ENCODE data around the gene LECT2.

Gene LECT2

DNA sequence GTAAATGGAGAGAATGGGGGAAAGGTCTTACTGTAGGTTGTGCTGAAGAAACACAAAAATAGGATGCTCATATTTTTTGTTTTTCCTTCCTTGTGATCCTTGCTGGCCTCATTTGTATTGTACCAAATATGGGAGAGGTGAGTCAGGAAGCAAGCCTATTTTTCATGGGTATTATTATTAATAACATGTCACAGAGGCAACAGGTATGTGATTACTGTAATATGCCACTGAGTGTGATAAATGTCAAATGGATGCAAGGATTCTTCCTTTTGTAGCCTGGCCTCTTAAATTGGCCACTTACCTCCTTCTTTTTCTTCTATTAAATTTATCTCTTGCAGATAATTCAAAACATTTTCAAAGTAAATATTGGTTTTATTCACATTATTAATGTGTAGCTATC lies 10.2 kb downstream of the LECT2 start:
- no peaks in the 10 kb centered on the region for H3K27me3 ChIP-seq (ENCODE audit: control insufficient read depth, insufficient read depth, low read length, poor library complexity, severe bottlenecking)
- H3K36me3 ChIP-seq (ENCODE audit: control insufficient read depth, insufficient read depth, low read length) = no peaks in the 10 kb centered on the region
- H3K9me3 ChIP-seq (ENCODE audit: control insufficient read depth, low read length) = no peaks in the 10 kb centered on the region
- H3K4me3 ChIP-seq (ENCODE audit: insufficient read depth, low read depth, low read length) = no peak overlapping the region
- no peak overlapping the region for H3K27ac ChIP-seq (ENCODE audit: insufficient read depth, low read depth, low read length, poor library complexity, severe bottlenecking)
- no peaks in the 10 kb centered on the region for H3K4me1 ChIP-seq (ENCODE audit: control insufficient read depth, insufficient read depth, low read length)

DNA sequence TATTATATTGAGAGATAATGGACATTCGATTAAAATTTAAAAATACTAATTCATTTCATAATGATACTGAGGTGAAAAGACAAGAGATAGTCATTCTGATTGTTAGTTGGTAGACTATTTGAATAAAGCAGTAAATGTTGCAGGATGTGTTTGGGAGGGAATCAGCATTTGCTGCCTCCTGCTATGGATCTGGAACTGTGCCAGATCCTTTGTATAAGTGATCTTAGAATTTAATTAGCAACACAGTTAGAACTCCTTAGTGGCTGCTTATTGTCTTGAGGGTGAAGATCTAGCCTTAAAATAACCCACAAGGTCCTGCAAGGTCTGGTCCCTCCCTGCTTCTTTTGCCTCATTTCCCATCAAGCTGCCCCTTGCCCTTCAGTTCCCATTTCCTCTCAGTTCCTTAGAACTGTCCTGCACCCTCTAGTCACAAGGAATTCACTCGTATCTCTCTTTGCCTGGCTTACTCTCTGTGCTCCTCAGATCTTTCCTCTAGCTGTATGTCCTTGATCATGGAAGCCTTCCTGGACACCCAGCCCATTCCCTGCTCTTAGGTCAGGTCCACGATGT lies 12.5 kb downstream of the LECT2 start:
- Histone ChIP-seq H3K4me3 (ENCODE audit: insufficient read depth, low read depth, low read length) (no peak overlapping the region), H3K27me3 (ENCODE audit: control insufficient read depth, insufficient read depth, low read length, poor library complexity, severe bottlenecking) (no peaks in the 10 kb centered on the region), H3K4me1 (ENCODE audit: control insufficient read depth, insufficient read depth, low read length) (no peaks in the 10 kb centered on the region), H3K9me3 (ENCODE audit: control insufficient read depth, low read length) (no peaks in the 10 kb centered on the region), H3K27ac (ENCODE audit: insufficient read depth, low read depth, low read length, poor library complexity, severe bottlenecking) (no peak overlapping the region), H3K36me3 (ENCODE audit: control insufficient read depth, insufficient read depth, low read length) (no peaks in the 10 kb centered on the region)
- 72% methylated on average over 2 of the region's 3 CpGs for WGBS, 2 experiments

- no peaks in the 10 kb centered on the region for H3K4me1 ChIP-seq (ENCODE audit: control insufficient read depth, insufficient read depth, low read length)
- WGBS, 2 experiments = 94 to 97% methylated on average over 2 of the region's 2 CpGs
- no peak overlapping the region for H3K27ac ChIP-seq (ENCODE audit: insufficient read depth, low read depth, low read length, poor library complexity, severe bottlenecking)
- no peaks in the 10 kb centered on the region for H3K36me3 ChIP-seq (ENCODE audit: control insufficient read depth, insufficient read depth, low read length)
- no peaks in the 10 kb centered on the region for H3K9me3 ChIP-seq (ENCODE audit: control insufficient read depth, low read length)
- no peaks in the 10 kb centered on the region for H3K27me3 ChIP-seq (ENCODE audit: control insufficient read depth, insufficient read depth, low read length, poor library complexity, severe bottlenecking)
- no peak overlapping the region for H3K4me3 ChIP-seq (ENCODE audit: insufficient read depth, low read depth, low read length)
Observed at GRCh38 chr5:135941711-135942110, 13.1 kb downstream of the LECT2 start.

DNA sequence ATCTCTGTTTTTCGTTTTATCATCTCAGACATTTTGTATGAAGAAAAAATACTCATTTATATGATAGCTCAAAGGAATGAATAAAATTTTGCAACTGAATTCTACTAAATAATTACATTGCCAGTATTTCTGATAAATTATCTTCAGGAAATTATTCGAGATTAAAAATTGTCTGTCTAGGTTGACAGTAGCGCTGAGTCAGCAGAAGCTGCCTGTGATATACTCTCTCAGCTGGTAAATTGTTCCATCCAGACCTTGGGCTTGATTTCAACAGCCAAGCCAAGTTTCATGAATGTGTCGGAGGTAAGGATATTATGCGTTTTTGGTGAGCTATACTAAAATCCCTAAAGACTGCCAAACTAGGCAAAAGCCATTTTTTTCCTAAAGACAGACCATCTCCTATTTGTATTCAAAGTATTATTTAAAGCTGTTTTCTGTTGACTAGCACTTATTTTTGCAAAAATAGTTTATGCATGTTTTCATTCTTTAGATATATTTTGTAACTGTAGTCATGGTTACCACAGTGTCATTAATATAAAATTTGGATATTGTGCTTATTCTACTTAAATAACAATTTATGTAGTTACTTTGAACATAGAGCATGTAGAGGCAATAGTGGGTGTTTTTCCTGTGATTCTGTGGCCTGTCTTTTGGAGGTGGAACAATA lies 17.4 kb downstream of the LECT2 start:
- Histone ChIP-seq H3K9me3 (ENCODE audit: control insufficient read depth, low read length) (no peaks in the 10 kb centered on the region), H3K27me3 (ENCODE audit: control insufficient read depth, insufficient read depth, low read length, poor library complexity, severe bottlenecking) (peaks cover 12% of the 10 kb centered on the region), H3K27ac (ENCODE audit: insufficient read depth, low read depth, low read length, poor library complexity, severe bottlenecking) (no peak overlapping the region), H3K4me1 (ENCODE audit: control insufficient read depth, insufficient read depth, low read length) (no peaks in the 10 kb centered on the region), H3K4me3 (ENCODE audit: insufficient read depth, low read depth, low read length) (no peak overlapping the region), H3K36me3 (ENCODE audit: control insufficient read depth, insufficient read depth, low read length) (no peaks in the 10 kb centered on the region)
- WGBS, 2 experiments = 98 to 100% methylated on average over 3 to 4 of the region's 5 CpGs

DNA sequence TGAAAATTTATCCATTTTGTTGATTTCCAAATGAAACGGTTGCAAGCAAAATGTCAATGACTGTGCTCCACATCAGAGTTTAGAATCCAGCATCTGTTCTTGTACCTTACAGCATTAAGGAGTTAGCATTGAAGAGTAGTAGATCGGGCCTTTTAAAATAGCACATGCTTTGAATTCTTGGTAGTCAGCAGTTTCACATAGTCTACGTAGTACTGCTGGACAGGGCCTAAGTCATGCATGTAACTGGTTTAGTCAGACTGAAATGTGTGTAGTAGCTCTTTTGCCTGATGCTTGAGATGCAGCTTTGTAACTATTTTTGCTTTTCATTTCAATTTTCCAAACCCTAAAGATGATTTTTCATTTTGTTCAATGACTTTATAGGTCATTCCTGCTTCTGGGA lies 19.8 kb downstream of the LECT2 start:
- H3K27ac ChIP-seq (ENCODE audit: insufficient read depth, low read depth, low read length, poor library complexity, severe bottlenecking) = no peak overlapping the region
- H3K9me3 ChIP-seq (ENCODE audit: control insufficient read depth, low read length) = no peaks in the 10 kb centered on the region
- peaks cover 36% of the 10 kb centered on the region for H3K27me3 ChIP-seq (ENCODE audit: control insufficient read depth, insufficient read depth, low read length, poor library complexity, severe bottlenecking)
- 89 to 92% methylated on average over 3 of the region's 3 CpGs for WGBS, 2 experiments
- H3K36me3 ChIP-seq (ENCODE audit: control insufficient read depth, insufficient read depth, low read length) = no peaks in the 10 kb centered on the region
- H3K4me1 ChIP-seq (ENCODE audit: control insufficient read depth, insufficient read depth, low read length) = no peaks in the 10 kb centered on the region
- no peak overlapping the region for H3K4me3 ChIP-seq (ENCODE audit: insufficient read depth, low read depth, low read length)

DNA sequence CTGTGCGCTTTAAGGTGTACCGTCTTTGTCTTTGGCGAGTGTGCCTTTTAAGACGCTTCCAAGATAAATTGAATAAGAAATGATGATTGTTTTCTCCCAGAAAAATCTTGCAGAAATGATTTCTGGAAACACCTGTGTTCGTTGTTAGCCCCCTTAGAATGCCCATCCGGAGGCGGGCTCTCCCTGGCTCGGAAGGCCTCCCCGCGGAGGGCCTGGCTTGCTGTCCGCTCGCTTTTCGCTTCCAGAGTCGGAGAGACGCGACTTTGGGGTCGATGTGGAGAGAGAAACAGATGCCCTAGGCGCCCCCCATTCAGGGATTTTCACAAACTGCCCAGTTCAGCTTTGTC lies 23.9 kb downstream of the LECT2 start:
- H3K4me3 ChIP-seq (ENCODE audit: insufficient read depth, low read depth, low read length) = peak overlapping the region; percentile 28
- 4% methylated on average over 18 of the region's 18 CpGs for WGBS, 2 experiments
- peaks cover 75% of the 10 kb centered on the region for H3K27me3 ChIP-seq (ENCODE audit: control insufficient read depth, insufficient read depth, low read length, poor library complexity, severe bottlenecking)

GRCh38 chr5:135930029-135930948 lies 24.5 kb downstream of the LECT2 start:
- Histone ChIP-seq H3K4me3 (ENCODE audit: insufficient read depth, low read depth, low read length) (peak overlapping the region; percentile 28), H3K27ac (ENCODE audit: insufficient read depth, low read depth, low read length, poor library complexity, severe bottlenecking) (no peak overlapping the region), H3K4me1 (ENCODE audit: control insufficient read depth, insufficient read depth, low read length) (no peaks in the 10 kb centered on the region), H3K27me3 (ENCODE audit: control insufficient read depth, insufficient read depth, low read length, poor library complexity, severe bottlenecking) (peaks cover 81% of the 10 kb centered on the region), H3K36me3 (ENCODE audit: control insufficient read depth, insufficient read depth, low read length) (no peaks in the 10 kb centered on the region), H3K9me3 (ENCODE audit: control insufficient read depth, low read length) (no peaks in the 10 kb centered on the region)
- WGBS, 2 experiments = 1 to 2% methylated on average over 99 of the region's 99 CpGs

More for the DNA sequence above, 23.9 kb downstream of the LECT2 start:
- Histone ChIP-seq H3K4me1 (ENCODE audit: control insufficient read depth, insufficient read depth, low read length) (no peaks in the 10 kb centered on the region), H3K36me3 (ENCODE audit: control insufficient read depth, insufficient read depth, low read length) (no peaks in the 10 kb centered on the region), H3K9me3 (ENCODE audit: control insufficient read depth, low read length) (no peaks in the 10 kb centered on the region), H3K27ac (ENCODE audit: insufficient read depth, low read depth, low read length, poor library complexity, severe bottlenecking) (no peak overlapping the region)

DNA sequence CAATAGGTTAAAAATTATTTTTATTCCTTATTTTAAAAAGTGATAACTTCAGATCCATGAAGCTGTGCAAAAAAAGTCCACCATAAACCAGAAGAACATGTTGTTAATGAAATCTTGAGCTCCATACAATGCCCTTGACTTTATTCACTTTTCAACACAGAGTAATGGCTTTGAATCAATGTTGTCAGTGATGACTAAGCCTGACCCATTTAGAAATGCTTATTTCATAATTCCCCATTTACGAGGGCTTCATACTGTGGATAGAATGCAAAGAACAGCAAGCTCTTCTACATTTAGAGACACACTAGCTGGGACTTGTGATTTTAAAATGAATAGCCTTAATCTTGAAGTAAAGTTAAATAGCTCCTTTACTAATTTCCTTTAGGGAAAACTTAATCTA lies 33.4 kb downstream of the LECT2 start:
- H3K27ac ChIP-seq (ENCODE audit: insufficient read depth, low read depth, low read length, poor library complexity, severe bottlenecking) = no peak overlapping the region
- peaks cover 28% of the 10 kb centered on the region for H3K27me3 ChIP-seq (ENCODE audit: control insufficient read depth, insufficient read depth, low read length, poor library complexity, severe bottlenecking)
- no peak overlapping the region for H3K4me3 ChIP-seq (ENCODE audit: insufficient read depth, low read depth, low read length)
- H3K9me3 ChIP-seq (ENCODE audit: control insufficient read depth, low read length) = no peaks in the 10 kb centered on the region
- no peaks in the 10 kb centered on the region for H3K36me3 ChIP-seq (ENCODE audit: control insufficient read depth, insufficient read depth, low read length)
- no peaks in the 10 kb centered on the region for H3K4me1 ChIP-seq (ENCODE audit: control insufficient read depth, insufficient read depth, low read length)
- 84 to 100% methylated on average over 1 of the region's 1 CpG for WGBS, 2 experiments

- Histone ChIP-seq H3K4me1 (ENCODE audit: control insufficient read depth, insufficient read depth, low read length) (no peaks in the 10 kb centered on the region), H3K36me3 (ENCODE audit: control insufficient read depth, insufficient read depth, low read length) (no peaks in the 10 kb centered on the region), H3K27me3 (ENCODE audit: control insufficient read depth, insufficient read depth, low read length, poor library complexity, severe bottlenecking) (peaks cover 17% of the 10 kb centered on the region), H3K9me3 (ENCODE audit: control insufficient read depth, low read length) (no peaks in the 10 kb centered on the region), H3K27ac (ENCODE audit: insufficient read depth, low read depth, low read length, poor library complexity, severe bottlenecking) (no peak overlapping the region), H3K4me3 (ENCODE audit: insufficient read depth, low read depth, low read length) (no peak overlapping the region)
- 75 to 91% methylated on average over 3 of the region's 3 CpGs for WGBS, 2 experiments
Observed at GRCh38 chr5:135920199-135920598, 34.6 kb downstream of the LECT2 start.

DNA sequence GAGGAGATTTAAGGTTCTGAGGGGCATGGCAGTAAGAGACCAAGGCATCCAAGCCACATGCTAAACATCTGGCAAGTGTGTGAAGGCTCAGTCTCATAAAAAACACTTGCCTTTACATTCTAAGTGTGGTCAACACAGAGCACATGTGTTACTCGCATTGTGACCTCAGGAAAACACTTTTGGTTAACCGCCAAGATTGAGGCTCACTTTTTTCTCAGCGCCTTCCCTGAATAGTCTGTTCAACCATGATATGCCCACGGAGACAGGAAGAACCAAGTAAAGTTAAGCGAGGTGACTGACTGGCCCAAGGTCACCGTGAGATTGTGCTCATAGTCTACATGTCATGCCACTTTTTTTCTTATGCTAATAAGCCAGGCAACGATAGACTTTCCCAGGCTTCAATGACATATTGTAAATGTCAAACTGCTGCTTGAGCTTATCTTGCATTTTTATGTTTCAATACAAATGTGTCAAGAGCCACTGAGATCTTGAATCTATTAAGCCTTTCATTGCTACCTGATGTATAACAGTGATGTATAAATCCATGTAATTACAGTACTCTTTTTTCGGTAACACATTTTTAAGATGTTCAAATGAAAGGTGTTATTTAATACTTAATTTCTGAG lies 38.0 kb downstream of the LECT2 start:
- Histone ChIP-seq H3K27me3 (ENCODE audit: control insufficient read depth, insufficient read depth, low read length, poor library complexity, severe bottlenecking) (peaks cover 22% of the 10 kb centered on the region), H3K27ac (ENCODE audit: insufficient read depth, low read depth, low read length, poor library complexity, severe bottlenecking) (no peak overlapping the region), H3K9me3 (ENCODE audit: control insufficient read depth, low read length) (no peaks in the 10 kb centered on the region), H3K4me3 (ENCODE audit: insufficient read depth, low read depth, low read length) (no peak overlapping the region), H3K36me3 (ENCODE audit: control insufficient read depth, insufficient read depth, low read length) (no peaks in the 10 kb centered on the region), H3K4me1 (ENCODE audit: control insufficient read depth, insufficient read depth, low read length) (no peaks in the 10 kb centered on the region)
- 89% methylated on average over 7 of the region's 8 CpGs for WGBS, 2 experiments
